Measurements from ENCODE around the gene PRR27.
"Not testable (repeated sequence)": the region's sequence is repeated elsewhere in the genome, so short reads cannot be mapped to it uniquely, and the experiment has no call there.

Gene PRR27

DNA sequence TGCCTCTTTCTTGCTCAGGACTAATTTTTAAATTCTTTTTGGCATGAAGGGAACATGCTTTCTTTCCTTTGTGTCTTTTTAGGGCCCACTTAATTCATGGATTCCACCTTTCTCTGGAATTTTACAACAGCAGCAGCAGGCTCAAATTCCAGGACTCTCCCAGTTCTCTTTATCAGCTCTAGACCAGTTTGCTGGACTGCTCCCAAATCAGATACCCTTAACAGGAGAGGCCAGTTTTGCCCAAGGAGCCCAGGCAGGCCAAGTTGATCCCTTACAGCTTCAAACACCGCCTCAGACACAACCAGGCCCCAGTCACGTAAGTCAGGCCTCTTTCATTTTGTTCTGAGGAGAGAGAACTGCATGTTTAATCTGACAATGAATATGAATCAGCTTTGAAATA is 43.8 kb downstream of the PRR27 start:
- DNase-seq (ENCODE audit: low spot score) = no peak

DNA sequence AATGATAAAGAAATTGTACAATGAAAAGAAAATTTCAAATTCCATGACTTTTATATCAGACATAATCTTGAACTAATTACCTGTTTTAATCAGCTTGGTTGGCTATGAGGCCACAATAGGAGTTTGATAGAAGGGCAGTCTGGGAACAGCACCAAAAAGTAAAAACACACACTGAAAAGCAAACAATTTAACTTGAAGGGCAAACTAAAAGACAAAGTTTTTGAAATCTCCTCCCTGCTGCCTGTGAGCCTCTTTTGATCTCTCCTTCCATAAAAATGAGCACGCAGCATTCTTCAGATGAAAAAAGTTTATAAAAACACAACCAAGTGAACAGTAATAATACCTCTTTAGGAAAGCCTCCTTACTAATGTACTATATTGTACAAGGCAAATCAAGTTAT is 49.6 kb downstream of the PRR27 start:
- DNase-seq (ENCODE audit: low spot score) = no peak

DNA sequence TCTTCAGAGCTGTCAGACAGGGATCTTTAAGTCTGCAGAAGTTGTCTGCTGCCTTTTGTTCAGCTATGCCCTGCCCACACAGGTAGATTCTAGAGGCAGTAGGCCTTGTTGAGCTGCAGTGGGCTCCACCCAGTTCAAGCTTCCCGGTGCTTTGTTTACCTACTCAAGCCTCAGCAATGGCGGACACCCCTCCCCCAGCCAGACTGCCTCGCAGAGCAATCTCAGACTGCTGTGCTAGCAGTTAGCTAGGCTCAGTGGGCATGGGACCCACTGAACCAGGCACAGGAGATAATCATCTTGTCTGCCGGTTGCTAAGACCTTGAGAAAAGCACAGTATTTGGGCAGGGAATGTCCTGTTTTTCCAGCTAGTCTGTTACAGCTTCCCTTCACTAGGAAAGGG is 58.7 kb downstream of the PRR27 start:
- DNase-seq (ENCODE audit: low spot score) = not testable (repeated sequence)
